ENCODE data around the gene LAIR1. TPM values are rescaled to one million over a fixed set of nuclear protein-coding genes. Genes with fewer than 3 reads are reported as not detected.
"Not testable (repeated sequence)": the region's sequence is repeated elsewhere in the genome, so short reads cannot be mapped to it uniquely, and the experiment has no call there.

LAIR1 gene
- total RNA-seq, 3 donors from 2014 or later, result 4.7 to 6.1 (median 5.5) TPM

- Mint-ChIP-seq H3K4me3 (no peak overlapping the region), H3K27me3 (ENCODE audit: low read depth) (no peaks in the 10 kb centered on the region), H3K9me3 (no peaks in the 10 kb centered on the region), H3K4me1 (ENCODE audit: low read depth) (peaks cover 2% of the 10 kb centered on the region), H3K36me3 (ENCODE audit: insufficient read depth) (no peaks in the 10 kb centered on the region)
- ATAC-seq (no peak), DNase-seq (no peak)
Measured at GRCh38 chr19:54341295-54341694, 23.4 kb downstream of the LAIR1 start.

GRCh38 chr19:54339646-54340358 is 24.9 kb downstream of the LAIR1 start:
- ATAC-seq (no peak), DNase-seq (no peak)
- H3K9me3 Mint-ChIP-seq, result no peaks in the 10 kb centered on the region
- H3K36me3 Mint-ChIP-seq (ENCODE audit: insufficient read depth), result no peaks in the 10 kb centered on the region
- H3K4me1 Mint-ChIP-seq (ENCODE audit: low read depth), result peaks cover 2% of the 10 kb centered on the region
- H3K4me3 Mint-ChIP-seq, result no peak overlapping the region
- peaks cover 3% of the 10 kb centered on the region for H3K27me3 Mint-ChIP-seq (ENCODE audit: low read depth)

DNA sequence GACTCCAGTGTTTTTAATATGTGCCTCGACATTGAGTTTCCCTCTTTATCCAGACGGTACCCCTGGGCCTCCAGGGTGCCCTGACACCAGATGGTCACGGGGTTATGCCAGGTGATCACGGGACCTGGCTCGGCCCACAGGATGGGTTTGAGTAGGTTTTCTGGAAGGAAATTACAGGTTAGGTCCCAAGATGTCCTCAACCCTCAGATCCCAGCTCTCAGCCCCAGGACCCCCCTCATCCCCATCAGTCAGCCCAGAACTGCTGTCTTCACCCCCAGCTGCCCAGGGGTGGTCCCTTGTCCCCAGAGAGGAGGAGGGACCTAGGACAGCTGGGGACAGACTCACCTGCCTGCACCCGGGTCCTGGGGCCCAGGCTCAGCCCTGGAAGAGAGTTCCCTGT is 26.2 kb downstream of the LAIR1 start:
- peaks cover 3% of the 10 kb centered on the region for H3K27me3 Mint-ChIP-seq (ENCODE audit: low read depth)
- H3K4me3 Mint-ChIP-seq, result no peak overlapping the region
- no peaks in the 10 kb centered on the region for H3K36me3 Mint-ChIP-seq (ENCODE audit: insufficient read depth)
- H3K4me1 Mint-ChIP-seq (ENCODE audit: low read depth), result peaks cover 2% of the 10 kb centered on the region
- DNase-seq, result no peak
- ATAC-seq, result no peak
- H3K9me3 Mint-ChIP-seq, result no peaks in the 10 kb centered on the region

DNA sequence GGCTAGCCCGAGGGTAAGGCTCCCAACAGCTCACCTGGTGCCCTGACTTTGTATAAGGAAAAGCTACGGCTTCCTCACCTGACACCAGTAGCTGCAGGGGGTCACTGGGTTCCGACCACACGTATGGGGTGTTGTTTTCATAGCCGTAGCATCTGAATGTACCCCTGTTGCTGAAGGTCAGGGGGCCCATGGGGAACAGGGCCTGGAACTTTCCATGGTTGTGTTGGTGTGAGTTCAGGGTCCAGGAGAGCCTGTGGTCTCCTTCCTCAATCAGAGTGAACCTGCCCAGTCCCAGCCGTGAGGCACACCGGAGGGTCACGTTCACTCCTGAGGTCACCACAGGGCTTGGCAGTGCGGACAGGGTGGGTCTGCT is 26.9 kb downstream of the LAIR1 start:
- H3K36me3 Mint-ChIP-seq (ENCODE audit: insufficient read depth), result no peaks in the 10 kb centered on the region
- H3K27me3 Mint-ChIP-seq (ENCODE audit: low read depth), result peaks cover 3% of the 10 kb centered on the region
- peaks cover 2% of the 10 kb centered on the region for H3K4me1 Mint-ChIP-seq (ENCODE audit: low read depth)
- H3K4me3 Mint-ChIP-seq, result no peak overlapping the region
- ATAC-seq (no peak), DNase-seq (no peak)
- H3K9me3 Mint-ChIP-seq, result no peaks in the 10 kb centered on the region

DNA sequence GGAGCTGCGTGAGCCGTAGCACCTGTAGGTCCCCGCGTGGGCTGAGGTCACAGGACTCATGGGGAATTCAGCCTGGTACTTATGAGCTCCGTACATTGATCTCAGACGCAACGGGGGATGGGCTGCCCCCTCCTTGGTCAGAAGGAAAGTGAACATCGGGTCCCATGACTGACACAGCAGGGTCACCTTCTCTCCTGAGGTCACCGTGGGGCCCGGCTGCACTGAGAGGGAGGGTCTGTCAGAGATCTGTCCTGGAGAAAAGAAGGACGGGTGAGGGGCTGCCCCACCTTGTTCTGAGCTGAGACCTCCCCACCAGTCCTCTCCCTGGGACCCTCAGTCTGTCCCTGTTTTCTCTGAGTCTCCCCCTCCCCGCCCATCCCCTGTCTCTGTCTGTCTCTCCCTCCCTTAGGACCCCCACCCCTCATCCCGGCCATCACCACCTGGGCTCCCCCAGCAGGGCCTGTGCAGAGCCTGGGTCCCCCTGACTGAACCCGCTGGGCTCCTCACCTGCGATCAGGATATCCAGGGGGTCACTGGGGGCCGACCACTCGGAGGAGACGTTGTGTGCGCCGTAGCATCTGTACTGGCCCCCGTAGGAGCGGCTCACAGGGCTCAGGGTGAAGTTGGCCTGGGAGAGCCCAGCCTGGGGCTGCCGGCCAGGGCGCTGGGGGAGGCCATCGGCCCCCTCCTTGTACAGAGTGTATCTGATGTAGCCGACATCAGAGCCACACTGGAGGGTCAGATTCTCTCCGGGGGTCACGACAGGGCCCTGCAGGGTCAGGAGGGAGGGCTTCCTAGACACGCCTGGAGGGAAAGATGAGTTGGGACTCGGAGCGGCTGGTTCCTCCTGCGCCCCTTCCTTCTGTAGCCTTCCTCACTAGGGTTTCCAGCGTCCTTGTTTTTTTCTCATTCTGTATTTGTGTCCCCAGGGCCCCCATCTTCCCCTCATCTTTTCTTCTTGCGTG is 27.6 kb downstream of the LAIR1 start:
- no peak for DNase-seq
- Mint-ChIP-seq H3K4me1 (ENCODE audit: low read depth) (peaks cover 2% of the 10 kb centered on the region), H3K36me3 (ENCODE audit: insufficient read depth) (no peaks in the 10 kb centered on the region), H3K27me3 (ENCODE audit: low read depth) (peaks cover 3% of the 10 kb centered on the region), H3K4me3 (no peak overlapping the region), H3K9me3 (no peaks in the 10 kb centered on the region)
- no peak for ATAC-seq

GRCh38 chr19:54335979-54336892 is 28.5 kb downstream of the LAIR1 start:
- H3K36me3 Mint-ChIP-seq (ENCODE audit: insufficient read depth), result no peaks in the 10 kb centered on the region
- H3K4me3 Mint-ChIP-seq, result no peak overlapping the region
- ATAC-seq (no peak), DNase-seq (no peak)
- peaks cover 3% of the 10 kb centered on the region for H3K27me3 Mint-ChIP-seq (ENCODE audit: low read depth)
- H3K4me1 Mint-ChIP-seq (ENCODE audit: low read depth), result peaks cover 2% of the 10 kb centered on the region
- no peaks in the 10 kb centered on the region for H3K9me3 Mint-ChIP-seq

DNA sequence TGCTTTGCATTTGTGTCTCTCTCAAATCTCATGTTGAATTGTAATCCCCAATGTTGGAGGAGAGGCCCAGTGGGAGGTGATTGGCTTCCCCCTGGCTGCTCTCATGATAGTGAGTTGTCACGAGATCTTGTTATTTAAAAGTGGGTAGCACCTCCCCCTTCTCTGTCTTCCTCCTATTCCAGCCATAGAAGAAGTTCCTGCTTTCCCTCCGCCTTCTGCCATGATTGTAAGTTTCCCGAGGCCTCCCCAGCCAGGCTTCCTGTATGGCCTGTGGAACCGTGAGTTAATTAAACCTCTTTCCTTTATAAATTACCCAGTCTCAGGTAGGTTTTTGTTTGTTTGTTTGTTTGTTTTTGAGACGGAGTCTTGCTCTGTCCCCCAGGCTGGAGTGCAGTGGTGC is 29.6 kb downstream of the LAIR1 start:
- peaks cover 3% of the 10 kb centered on the region for H3K27me3 Mint-ChIP-seq (ENCODE audit: low read depth)
- DNase-seq, result no peak
- no peaks in the 10 kb centered on the region for H3K9me3 Mint-ChIP-seq
- ATAC-seq, result no peak
- H3K4me3 Mint-ChIP-seq, result no peak overlapping the region
- peaks cover 2% of the 10 kb centered on the region for H3K4me1 Mint-ChIP-seq (ENCODE audit: low read depth)
- no peaks in the 10 kb centered on the region for H3K36me3 Mint-ChIP-seq (ENCODE audit: insufficient read depth)

DNA sequence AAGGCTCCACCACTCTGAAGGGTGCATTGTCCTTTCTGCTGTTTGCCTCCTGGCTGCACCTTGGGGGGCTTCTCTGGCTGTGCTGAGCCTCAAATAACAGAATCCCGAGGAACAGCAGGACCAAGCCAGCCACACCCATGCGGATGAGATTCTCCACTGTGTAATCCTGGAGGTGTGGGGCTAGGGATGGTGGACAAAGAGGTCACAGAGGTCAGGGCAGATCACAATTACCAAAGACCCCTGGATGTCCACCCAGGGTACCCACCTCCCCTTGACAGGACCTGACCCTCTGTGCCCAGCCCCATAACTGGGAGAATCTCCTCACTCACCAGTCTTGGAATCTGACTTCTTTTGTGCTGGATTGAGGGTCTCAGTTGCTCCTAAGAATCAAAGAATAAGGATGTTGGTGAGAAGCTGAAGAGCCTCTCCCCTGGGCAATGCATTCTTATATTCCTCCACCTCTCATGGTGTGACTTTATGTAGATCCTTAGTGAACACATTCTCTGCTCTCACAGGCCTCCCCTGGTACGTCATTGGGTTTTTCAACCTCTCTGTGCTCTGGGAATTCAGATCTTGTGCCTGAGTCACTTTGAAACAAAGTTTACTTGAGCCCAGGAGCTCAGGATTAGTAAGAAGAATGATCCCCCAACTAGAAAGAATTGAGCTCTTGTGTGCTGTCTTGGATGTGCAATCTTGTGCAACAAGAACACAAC is 31.0 kb downstream of the LAIR1 start:
- peaks cover 3% of the 10 kb centered on the region for H3K4me1 Mint-ChIP-seq (ENCODE audit: low read depth)
- no peak for DNase-seq
- no peaks in the 10 kb centered on the region for H3K36me3 Mint-ChIP-seq (ENCODE audit: insufficient read depth)

GRCh38 chr19:54332149-54332548 is 32.6 kb downstream of the LAIR1 start:
- peaks cover 3% of the 10 kb centered on the region for H3K27me3 Mint-ChIP-seq (ENCODE audit: low read depth)
- H3K4me1 Mint-ChIP-seq (ENCODE audit: low read depth), result peaks cover 17% of the 10 kb centered on the region
- H3K4me3 Mint-ChIP-seq, result no peak overlapping the region
- no peak for ATAC-seq
- H3K36me3 Mint-ChIP-seq (ENCODE audit: insufficient read depth), result no peaks in the 10 kb centered on the region
- no peak for DNase-seq
- H3K9me3 Mint-ChIP-seq, result no peaks in the 10 kb centered on the region

More for the DNA sequence above, 31.0 kb downstream of the LAIR1 start:
- Mint-ChIP-seq H3K9me3 (no peaks in the 10 kb centered on the region), H3K27me3 (ENCODE audit: low read depth) (peaks cover 3% of the 10 kb centered on the region), H3K4me3 (no peak overlapping the region)
- no peak for ATAC-seq

- ATAC-seq, result no peak
- Mint-ChIP-seq H3K9me3 (no peaks in the 10 kb centered on the region), H3K4me3 (no peak overlapping the region)
Measured at GRCh38 chr19:54331626-54332025, 33.1 kb downstream of the LAIR1 start.

DNA sequence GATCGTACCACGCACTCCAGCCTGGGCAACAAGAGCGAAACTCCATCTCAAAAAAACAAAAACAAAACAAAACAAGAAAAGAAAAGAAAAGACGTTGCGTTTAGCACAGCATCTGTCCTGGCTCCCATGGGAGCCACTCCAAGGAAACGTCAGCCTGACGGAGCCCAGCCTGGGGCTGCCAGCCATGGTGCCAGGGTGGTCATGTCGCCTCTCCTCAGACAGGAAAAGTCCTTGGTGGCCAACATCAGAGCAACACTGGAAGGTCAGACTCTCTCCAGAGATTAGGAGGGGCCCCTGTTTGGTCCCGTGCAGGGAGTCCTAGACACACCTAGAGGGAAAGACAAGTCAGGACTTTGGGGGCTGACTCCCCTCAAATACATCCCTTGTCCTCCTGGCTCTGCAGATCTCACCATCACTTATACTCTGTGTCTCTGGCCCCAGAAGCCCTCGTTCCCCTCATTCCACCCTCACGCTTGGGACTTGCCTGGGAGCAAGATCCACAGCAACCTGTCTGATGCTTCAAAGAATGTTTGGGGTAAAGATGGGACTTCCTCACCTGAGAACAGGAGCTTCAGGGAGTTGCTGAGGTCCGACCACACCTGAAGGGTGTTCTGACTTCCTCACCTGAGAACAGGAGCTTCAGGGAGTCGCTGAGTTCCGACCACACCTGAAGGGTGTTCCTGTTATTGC is 35.1 kb downstream of the LAIR1 start:
- DNase-seq, result no peak
- Mint-ChIP-seq H3K4me3 (no peak overlapping the region), H3K9me3 (no peaks in the 10 kb centered on the region), H3K4me1 (ENCODE audit: low read depth) (peaks cover 29% of the 10 kb centered on the region), H3K27me3 (ENCODE audit: low read depth) (peaks cover 4% of the 10 kb centered on the region), H3K36me3 (ENCODE audit: insufficient read depth) (no peaks in the 10 kb centered on the region)
- no peak for ATAC-seq

More at GRCh38 chr19:54331626-54332025, 33.1 kb downstream of the LAIR1 start:
- no peak for DNase-seq
- peaks cover 3% of the 10 kb centered on the region for H3K27me3 Mint-ChIP-seq (ENCODE audit: low read depth)
- H3K36me3 Mint-ChIP-seq (ENCODE audit: insufficient read depth), result no peaks in the 10 kb centered on the region
- peaks cover 21% of the 10 kb centered on the region for H3K4me1 Mint-ChIP-seq (ENCODE audit: low read depth)

DNA sequence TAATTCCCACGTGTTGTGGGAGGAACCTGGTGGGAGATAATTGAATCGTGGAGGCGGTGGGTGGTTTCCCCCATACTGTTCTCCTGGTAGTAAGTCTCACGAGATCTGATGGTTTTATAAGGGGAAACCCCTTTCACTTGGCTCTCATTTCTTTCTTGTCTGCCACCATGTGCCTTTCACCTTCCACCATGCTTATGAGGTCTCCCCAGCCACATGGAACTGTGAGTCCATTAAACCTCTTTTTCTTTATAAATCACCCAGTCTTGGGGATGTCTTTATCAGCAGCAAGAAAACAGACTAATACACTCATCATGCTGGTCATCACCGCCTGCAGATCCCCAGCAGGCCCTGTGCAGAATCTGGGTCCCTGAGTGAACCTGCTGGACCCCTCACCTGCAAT is 36.0 kb downstream of the LAIR1 start:
- H3K36me3 Mint-ChIP-seq (ENCODE audit: insufficient read depth); ATAC-seq; H3K4me3 Mint-ChIP-seq: not testable (repeated sequence)

GRCh38 chr19:54325631-54326030 is 39.1 kb downstream of the LAIR1 start:
- Mint-ChIP-seq H3K4me3 (no peak overlapping the region), H3K27me3 (ENCODE audit: low read depth) (peaks cover 12% of the 10 kb centered on the region), H3K36me3 (ENCODE audit: insufficient read depth) (no peaks in the 10 kb centered on the region), H3K9me3 (no peaks in the 10 kb centered on the region), H3K4me1 (ENCODE audit: low read depth) (peaks cover 29% of the 10 kb centered on the region)
- no peak for DNase-seq
- ATAC-seq, result no peak

More for the DNA sequence above, 36.0 kb downstream of the LAIR1 start:
- not testable (repeated sequence) for H3K9me3 Mint-ChIP-seq; DNase-seq; H3K27me3 Mint-ChIP-seq (ENCODE audit: low read depth)
- peaks cover 29% of the 10 kb centered on the region for H3K4me1 Mint-ChIP-seq (ENCODE audit: low read depth)

Data from activated T-cell treated with anti-CD3 and anti-CD28 coated beads, Interleukin-2, amount 50 U/mL, for 4 hours (primary cell).